A673 (cell line): ENCODE measurements around the gene AHSG. TPM values are rescaled to one million over a fixed set of nuclear protein-coding genes. Genes with fewer than 3 reads are reported as not detected.
"Not testable (repeated sequence)": the region's sequence is repeated elsewhere in the genome, so short reads cannot be mapped to it uniquely, and the experiment has no call there.

Experiments
- BruUV-seq: library from RNA; stranded (reverse); fragments of 400-500 nt; replicated peaks from 2 replicates; lab custom pipeline; 2021; lab: Mats Ljungman, UMichigan
- CTCF ChIA-PET: fragments of 300-600 bp; sonication (Branson Sonifier 250); formaldehyde crosslinking; loops from one replicate; lab custom pipeline; 2022; ENCODE audit warnings: antibody characterized with exemption; lab: Charles Lee
- POLR2A ChIA-PET: fragments of 300-600 bp; sonication (Branson Sonifier 250); formaldehyde crosslinking; loops from one replicate; lab custom pipeline; 2022; ENCODE audit warnings: antibody characterized with exemption; ENCODE audit not compliant: low non-redundant PET; lab: Charles Lee
- DNase-seq: peaks from one replicate; pipeline ENCODE4 v3.0.0-alpha.2; 2015; ENCODE audit warnings: low spot score
- H3K27ac ChIP-seq: fragments of 200-600 bp; sonication (generic); 2 replicates; pipeline ENCODE4 v1.5.1; 2016; ENCODE audit warnings: mixed run types, low read depth, mild to moderate bottlenecking, mixed read lengths, antibody characterized with exemption, low read length; ENCODE audit not compliant: poor library complexity, severe bottlenecking
- H3K27me3 ChIP-seq: fragments of 200-600 bp; sonication (generic); replicated peaks from 2 replicates; pipeline ENCODE4 v1.6.1; 2017; ENCODE audit warnings: mixed run types, low read depth, mild to moderate bottlenecking, mixed read lengths, antibody characterized with exemption, low read length; ENCODE audit not compliant: insufficient read depth, poor library complexity
- H3K36me3 ChIP-seq: fragments of 200-600 bp; sonication (generic); 2 replicates; pipeline ENCODE4 v1.6.1; 2016; ENCODE audit warnings: mixed run types, mild to moderate bottlenecking, mixed read lengths, antibody characterized with exemption, low read length; ENCODE audit not compliant: insufficient read depth, poor library complexity, severe bottlenecking
- H3K4me1 ChIP-seq: fragments of 200-600 bp; sonication (generic); 2 replicates; pipeline ENCODE4 v1.6.1; 2017; ENCODE audit warnings: mixed run types, mild to moderate bottlenecking, mixed read lengths, antibody characterized with exemption, low read length; ENCODE audit not compliant: insufficient read depth, poor library complexity, severe bottlenecking
- H3K4me3 ChIP-seq: fragments of 200-600 bp; sonication (generic); 2 replicates; pipeline ENCODE4 v1.5.1; 2016; ENCODE audit warnings: low read depth, mixed run types, mild to moderate bottlenecking, mixed read lengths, low read length; ENCODE audit not compliant: poor library complexity, severe bottlenecking
- H3K9me3 ChIP-seq: fragments of 200-600 bp; sonication (generic); 2 replicates; pipeline ENCODE4 v1.6.1; 2016; ENCODE audit warnings: mixed run types, low read depth, mild to moderate bottlenecking, mixed read lengths, antibody characterized with exemption, low read length; ENCODE audit not compliant: poor library complexity, severe bottlenecking
- EZH2 ChIP-seq: fragments of 200-600 bp; sonication (generic); IDR thresholded peaks from 2 replicates; pipeline ENCODE4 v1.6.1; 2017; ENCODE audit warnings: borderline replicate concordance, low read depth, mild to moderate bottlenecking, mixed read lengths, antibody characterized with exemption, low read length; ENCODE audit not compliant: poor library complexity, severe bottlenecking
- intact Hi-C: fragments of 100-400 bp; cut with micrococcal nuclease; formaldehyde crosslinking; loops from one replicate; pipeline ENCODE4 v1.10.0; 2022; ENCODE audit not compliant: unreplicated experiment
- total RNA-seq: library from RNA; stranded (reverse); gene quantifications from 2 replicates; pipeline ENCODE4 v1.2.3, GENCODE V29; 2021
- TF ChIP-seq, protein P1 (sequence below): fragments of 300-800, 200-600 bp; sonication (generic); conservative IDR thresholded peaks from 2 replicates; pipeline ENCODE4 v1.5.1; 2017; ENCODE audit warnings: low read depth, mild to moderate bottlenecking, antibody characterized with exemption, low read length, moderate library complexity, mixed read lengths

Gene AHSG
- total RNA-seq, 1 experiment from 2014 or later = 4.9 TPM

DNA sequence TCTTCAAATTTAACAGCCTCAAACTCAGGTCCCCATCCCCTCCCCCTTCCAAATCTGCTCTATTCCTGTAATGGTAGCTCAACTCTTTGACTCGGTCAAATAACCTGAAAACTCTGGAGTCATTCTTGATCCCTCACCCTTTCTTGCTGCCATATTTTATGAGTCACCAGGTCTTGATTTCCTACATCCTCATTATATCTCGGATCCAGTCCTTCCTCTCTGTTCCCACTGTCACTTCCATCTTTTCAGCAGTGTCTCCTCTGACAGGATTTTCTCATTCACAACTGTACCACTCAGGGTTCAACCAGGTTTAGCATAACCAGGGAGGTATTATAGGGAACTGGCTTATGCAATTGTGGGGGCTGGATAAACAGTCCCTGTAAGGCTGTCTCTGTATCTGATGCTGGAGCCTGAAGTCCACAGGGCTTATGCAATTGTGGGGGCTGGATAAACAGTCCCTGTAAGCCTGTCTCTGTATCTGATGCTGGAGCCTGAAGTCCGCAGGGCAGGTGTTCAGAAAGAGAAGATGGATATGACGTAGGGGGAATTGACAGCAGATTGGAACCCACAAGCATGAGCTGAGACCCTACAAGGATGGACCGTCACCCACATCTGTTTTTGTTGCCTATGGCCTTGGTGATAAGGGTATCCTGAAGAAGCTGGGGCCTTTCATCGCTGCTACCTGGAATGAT, 18.2 kb downstream of the AHSG start:
- H3K36me3 ChIP-seq = no peaks in the 10 kb centered on the region
- DNase-seq = no peak
- BruUV-seq = no TSS peak
- ChIA-PET CTCF (interaction anchor here (0.5 kb wide), 1 partner anchor 1407 kb away, joined by 5 read pairs; no protein-coding TSS in a partner anchor), POLR2A (no interaction called here)
- no peak overlapping the region for H3K27ac ChIP-seq
- TF ChIP-seq, protein P1, sequence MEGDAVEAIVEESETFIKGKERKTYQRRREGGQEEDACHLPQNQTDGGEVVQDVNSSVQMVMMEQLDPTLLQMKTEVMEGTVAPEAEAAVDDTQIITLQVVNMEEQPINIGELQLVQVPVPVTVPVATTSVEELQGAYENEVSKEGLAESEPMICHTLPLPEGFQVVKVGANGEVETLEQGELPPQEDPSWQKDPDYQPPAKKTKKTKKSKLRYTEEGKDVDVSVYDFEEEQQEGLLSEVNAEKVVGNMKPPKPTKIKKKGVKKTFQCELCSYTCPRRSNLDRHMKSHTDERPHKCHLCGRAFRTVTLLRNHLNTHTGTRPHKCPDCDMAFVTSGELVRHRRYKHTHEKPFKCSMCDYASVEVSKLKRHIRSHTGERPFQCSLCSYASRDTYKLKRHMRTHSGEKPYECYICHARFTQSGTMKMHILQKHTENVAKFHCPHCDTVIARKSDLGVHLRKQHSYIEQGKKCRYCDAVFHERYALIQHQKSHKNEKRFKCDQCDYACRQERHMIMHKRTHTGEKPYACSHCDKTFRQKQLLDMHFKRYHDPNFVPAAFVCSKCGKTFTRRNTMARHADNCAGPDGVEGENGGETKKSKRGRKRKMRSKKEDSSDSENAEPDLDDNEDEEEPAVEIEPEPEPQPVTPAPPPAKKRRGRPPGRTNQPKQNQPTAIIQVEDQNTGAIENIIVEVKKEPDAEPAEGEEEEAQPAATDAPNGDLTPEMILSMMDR = no peak
- TF ChIP-seq EZH2 = no peak
- no peak overlapping the region for H3K4me3 ChIP-seq
- H3K27me3 ChIP-seq = no peaks in the 10 kb centered on the region
- intact Hi-C loops = no loop called here
- H3K4me1 ChIP-seq = no peaks in the 10 kb centered on the region
- H3K9me3 ChIP-seq = no peaks in the 10 kb centered on the region

DNA sequence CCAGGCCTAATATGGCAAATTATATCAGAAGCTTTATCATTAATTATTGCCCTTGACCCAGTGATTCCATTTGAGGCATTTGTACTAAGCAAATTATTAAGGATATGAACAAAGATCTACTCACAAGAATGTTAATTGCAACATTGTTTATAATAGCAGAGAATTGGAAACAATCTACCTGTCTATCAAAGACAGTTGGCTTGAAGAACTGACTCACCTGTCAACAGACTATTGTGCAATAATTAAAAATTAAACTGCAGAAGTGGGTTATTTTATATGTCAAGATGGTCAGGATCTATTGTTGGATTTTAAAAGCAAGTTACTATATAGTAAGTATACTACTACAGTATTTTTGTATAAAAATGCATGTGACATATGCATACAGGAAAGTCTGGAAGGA, 20.6 kb downstream of the AHSG start:
- ChIA-PET POLR2A (no interaction called here), CTCF (no interaction called here)
- no peaks in the 10 kb centered on the region for H3K36me3 ChIP-seq
- H3K4me3 ChIP-seq = no peak overlapping the region
- no TSS peak for BruUV-seq
- H3K4me1 ChIP-seq = no peaks in the 10 kb centered on the region
- H3K9me3 ChIP-seq = no peaks in the 10 kb centered on the region
- TF ChIP-seq, protein P1 = no peak
- TF ChIP-seq EZH2 = no peak
- intact Hi-C loops = no loop called here
- DNase-seq = no peak
- H3K27ac ChIP-seq = no peak overlapping the region
- no peaks in the 10 kb centered on the region for H3K27me3 ChIP-seq

DNA sequence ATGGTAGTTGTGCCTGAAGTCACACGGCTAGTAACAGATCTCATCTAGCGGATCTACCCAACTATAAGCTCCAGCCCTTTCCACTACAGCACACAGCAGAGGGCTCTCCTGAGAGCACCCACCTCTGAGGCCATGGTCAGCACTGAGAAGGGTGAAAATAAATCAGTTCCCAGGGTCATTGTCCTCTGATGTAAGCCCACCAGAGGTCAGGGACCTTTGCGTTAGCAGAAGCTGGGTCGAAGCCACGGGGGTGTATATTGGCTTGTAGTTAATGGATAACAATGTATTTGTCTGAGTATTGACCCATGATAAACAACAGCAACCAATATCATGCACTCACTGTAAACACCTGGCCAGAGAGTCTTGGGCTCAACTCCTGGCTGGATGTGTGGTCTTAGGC, 21.3 kb downstream of the AHSG start:
- H3K4me1 ChIP-seq, POLR2A ChIA-PET, BruUV-seq, DNase-seq, H3K27me3 ChIP-seq, H3K36me3 ChIP-seq, CTCF ChIA-PET, H3K4me3 ChIP-seq, intact Hi-C loops, H3K27ac ChIP-seq, H3K9me3 ChIP-seq: not testable (repeated sequence)

DNA sequence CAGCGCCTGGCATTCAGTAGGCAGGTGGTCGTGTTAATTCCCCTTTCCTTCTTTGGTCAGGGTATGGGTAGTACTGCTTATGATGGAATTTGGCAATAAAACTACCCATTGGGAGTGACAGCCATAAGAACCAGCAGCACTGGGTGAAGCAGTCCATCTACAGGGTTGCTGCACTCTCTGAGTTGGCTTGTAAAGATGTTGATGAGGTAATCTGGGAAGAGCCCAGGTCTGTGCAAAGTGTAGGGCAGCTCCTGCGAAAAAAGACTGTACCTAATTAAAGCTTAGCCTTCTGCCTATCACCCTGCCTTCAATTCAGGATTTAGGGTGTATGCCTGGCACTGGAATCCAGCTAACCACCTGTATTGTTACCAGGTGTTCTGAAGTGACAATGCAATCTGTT, 22.7 kb downstream of the AHSG start:
- ChIA-PET POLR2A (no interaction called here), CTCF (no interaction called here)
- Histone ChIP-seq H3K36me3 (no peaks in the 10 kb centered on the region), H3K4me1 (no peaks in the 10 kb centered on the region), H3K27me3 (no peaks in the 10 kb centered on the region), H3K27ac (no peak overlapping the region), H3K4me3 (no peak overlapping the region), H3K9me3 (no peaks in the 10 kb centered on the region)
- no peak for DNase-seq
- no TSS peak for BruUV-seq
- TF ChIP-seq, protein P1 = no peak
- TF ChIP-seq EZH2 = no peak
- intact Hi-C loops = no loop called here
